D721Med (cell line): ENCODE results near the gene KLK15.

Source experiments
- DNase-seq: peaks from one replicate; pipeline ENCODE4 v3.0.0; 2011; ENCODE audit warnings: low spot score; ENCODE audit not compliant: insufficient read length
- FAIRE-seq: peaks from 2 replicates; lab custom pipeline; 2011; peaks lifted over from hg19 to GRCh38; lab: Jason Lieb, UNC
- CTCF ChIP-seq: IDR thresholded peaks from 2 replicates; pipeline ENCODE4 v1.5.1; 2012; ENCODE audit warnings: mild to moderate bottlenecking, control low read depth; ENCODE audit not compliant: insufficient read depth; ENCODE audit errors: missing control alignments

The KLK15 gene

GRCh38 chr19:50874211-50874610 is 40.8 kb upstream of the KLK15 start:
- no peak for TF ChIP-seq CTCF
- DNase-seq (no peak), FAIRE-seq (no peak)

DNA sequence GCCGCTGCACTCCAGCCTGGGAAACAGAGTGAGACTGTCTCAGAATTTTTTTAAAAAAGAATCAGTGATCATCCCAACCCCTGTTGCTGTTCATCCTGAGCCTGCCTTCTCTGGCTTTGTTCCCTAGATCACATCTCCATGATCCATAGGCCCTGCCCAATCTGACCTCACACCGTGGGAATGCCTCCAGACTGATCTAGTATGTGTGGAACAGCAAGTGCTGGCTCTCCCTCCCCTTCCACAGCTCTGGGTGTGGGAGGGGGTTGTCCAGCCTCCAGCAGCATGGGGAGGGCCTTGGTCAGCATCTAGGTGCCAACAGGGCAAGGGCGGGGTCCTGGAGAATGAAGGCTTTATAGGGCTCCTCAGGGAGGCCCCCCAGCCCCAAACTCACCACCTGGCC is 39.7 kb upstream of the KLK15 start, which contains the start of gene KLK2:
KLK2 (plus strand) TSS at position 384 of the 400 bp plus-strand sequence. CDS start 35 bp downstream, outside the sequence.
- DNase-seq, result no peak
- no peak for FAIRE-seq
- no peak for TF ChIP-seq CTCF

DNA sequence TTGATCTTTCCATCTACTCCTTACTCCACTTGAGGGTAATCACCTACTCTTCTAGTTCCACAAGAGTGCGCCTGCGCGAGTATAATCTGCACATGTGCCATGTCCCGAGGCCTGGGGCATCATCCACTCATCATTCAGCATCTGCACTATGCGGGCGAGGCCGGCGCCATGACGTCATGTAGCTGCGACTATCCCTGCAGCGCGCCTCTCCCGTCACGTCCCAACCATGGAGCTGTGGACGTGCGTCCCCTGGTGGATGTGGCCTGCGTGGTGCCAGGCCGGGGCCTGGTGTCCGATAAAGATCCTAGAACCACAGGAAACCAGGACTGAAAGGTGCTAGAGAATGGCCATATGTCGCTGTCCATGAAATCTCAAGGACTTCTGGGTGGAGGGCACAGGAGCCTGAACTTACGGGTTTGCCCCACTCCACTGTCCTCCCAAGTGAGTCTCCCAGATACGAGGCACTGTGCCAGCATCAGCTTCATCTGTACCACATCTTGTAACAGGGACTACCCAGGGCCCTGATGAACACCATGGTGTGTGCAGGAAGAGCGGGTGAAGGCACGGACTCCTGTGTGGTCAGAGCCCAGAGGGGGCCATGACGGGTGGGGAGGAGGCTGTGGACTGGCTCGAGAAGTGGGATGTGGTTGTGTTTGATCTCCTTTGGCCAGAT is 37.2 kb upstream of the KLK15 start:
- FAIRE-seq (no peak), DNase-seq (no peak)
- TF ChIP-seq CTCF, result no peak

DNA sequence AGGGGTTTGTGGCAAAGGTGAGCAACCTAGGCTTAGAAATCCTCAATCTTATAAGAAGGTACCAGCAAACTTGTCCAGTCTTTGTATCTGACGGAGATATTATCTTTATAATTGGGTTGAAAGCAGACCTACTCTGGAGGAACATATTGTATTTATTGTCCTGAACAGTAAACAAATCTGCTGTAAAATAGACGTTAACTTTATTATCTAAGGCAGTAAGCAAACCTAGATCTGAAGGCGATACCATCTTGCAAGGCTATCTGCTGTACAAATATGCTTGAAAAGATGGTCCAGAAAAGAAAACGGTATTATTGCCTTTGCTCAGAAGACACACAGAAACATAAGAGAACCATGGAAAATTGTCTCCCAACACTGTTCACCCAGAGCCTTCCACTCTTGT is 36.1 kb upstream of the KLK15 start:
- no peak for TF ChIP-seq CTCF
- DNase-seq, result no peak
- no peak for FAIRE-seq

DNA sequence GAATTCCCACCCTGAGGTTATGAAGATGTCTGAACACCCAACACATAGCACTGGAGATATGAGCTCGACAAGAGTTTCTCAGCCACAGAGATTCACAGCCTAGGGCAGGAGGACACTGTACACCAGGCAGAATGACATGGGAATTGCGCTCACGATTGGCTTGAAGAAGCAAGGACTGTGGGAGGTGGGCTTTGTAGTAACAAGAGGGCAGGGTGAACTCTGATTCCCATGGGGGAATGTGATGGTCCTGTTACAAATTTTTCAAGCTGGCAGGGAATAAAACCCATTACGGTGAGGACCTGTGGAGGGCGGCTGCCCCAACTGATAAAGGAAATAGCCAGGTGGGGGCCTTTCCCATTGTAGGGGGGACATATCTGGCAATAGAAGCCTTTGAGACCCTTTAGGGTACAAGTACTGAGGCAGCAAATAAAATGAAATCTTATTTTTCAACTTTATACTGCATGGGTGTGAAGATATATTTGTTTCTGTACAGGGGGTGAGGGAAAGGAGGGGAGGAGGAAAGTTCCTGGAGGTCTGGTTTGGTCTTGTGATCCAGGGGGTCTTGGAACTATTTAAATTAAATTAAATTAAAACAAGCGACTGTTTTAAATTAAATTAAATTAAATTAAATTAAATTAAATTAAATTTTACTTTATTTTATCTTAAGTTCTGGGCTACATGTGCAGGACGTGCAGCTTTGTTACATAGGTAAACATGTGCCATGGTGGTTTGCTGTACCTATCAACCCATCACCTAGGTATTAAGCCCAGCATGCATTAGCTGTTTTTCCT is 28.3 kb upstream of the KLK15 start:
- no peak for TF ChIP-seq CTCF
- no peak for DNase-seq
- no peak for FAIRE-seq

DNA sequence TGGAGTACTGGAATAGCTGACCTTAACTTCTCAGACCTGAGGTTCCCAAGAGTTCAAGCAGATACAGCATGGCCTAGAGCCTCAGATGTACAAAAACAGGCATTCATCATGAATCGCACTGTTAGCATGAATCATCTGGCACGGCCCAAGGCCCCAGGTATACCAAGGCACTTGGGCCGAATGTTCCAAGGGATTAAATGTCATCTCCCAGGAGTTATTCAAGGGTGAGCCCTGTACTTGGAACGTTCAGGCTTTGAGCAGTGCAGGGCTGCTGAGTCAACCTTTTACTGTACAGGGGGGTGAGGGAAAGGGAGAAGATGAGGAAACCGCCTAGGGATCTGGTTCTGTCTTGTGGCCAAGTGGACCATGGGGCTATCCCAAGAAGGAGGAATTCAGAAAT is 27.6 kb upstream of the KLK15 start:
- TF ChIP-seq CTCF, result no peak

DNA sequence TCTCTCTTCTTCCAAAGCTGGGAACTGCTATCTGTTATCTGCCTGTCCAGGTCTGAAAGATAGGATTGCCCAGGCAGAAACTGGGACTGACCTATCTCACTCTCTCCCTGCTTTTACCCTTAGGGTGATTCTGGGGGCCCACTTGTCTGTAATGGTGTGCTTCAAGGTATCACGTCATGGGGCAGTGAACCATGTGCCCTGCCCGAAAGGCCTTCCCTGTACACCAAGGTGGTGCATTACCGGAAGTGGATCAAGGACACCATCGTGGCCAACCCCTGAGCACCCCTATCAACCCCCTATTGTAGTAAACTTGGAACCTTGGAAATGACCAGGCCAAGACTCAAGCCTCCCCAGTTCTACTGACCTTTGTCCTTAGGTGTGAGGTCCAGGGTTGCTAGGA is 26.5 kb upstream of the KLK15 start:
- no peak for FAIRE-seq
- no peak for DNase-seq
- no peak for TF ChIP-seq CTCF

More for the DNA sequence above, 27.6 kb upstream of the KLK15 start:
- DNase-seq (no peak), FAIRE-seq (no peak)
